GM19468 (cell line): ENCODE measurements around the gene SELENOM.
"Not testable (repeated sequence)": the region's sequence is repeated elsewhere in the genome, so short reads cannot be mapped to it uniquely, and the experiment has no call there.

Source experiments
- ATAC-seq: cut with Tn5 transposase; IDR thresholded peaks from one replicate; pipeline ENCODE4 v1.9.1; 2021; ENCODE audit warnings: mild to moderate bottlenecking, moderate library complexity, moderate number of reproducible peaks; ENCODE audit not compliant: unreplicated experiment; ENCODE audit errors: extremely low read depth

The SELENOM gene

DNA sequence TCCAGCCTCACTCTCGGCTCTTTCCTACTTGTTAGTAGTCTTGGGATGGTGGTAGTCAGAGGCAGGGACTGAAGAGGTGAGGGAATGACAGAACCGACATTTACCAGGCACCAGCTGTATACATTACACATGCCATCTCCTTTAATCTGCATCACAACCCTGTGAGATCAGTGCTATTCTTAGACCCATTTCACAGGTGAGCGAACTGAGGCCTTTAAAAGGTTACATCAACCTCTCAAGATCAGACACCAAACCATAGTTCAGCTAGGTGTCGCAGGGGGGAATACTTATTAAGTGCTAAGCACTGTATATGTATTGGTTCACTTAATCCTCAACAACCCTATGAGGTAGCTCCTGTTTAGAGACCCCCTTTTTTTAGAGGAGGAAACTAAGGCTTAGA lies 27.3 kb upstream of the SELENOM start:
- ATAC-seq: no peak

DNA sequence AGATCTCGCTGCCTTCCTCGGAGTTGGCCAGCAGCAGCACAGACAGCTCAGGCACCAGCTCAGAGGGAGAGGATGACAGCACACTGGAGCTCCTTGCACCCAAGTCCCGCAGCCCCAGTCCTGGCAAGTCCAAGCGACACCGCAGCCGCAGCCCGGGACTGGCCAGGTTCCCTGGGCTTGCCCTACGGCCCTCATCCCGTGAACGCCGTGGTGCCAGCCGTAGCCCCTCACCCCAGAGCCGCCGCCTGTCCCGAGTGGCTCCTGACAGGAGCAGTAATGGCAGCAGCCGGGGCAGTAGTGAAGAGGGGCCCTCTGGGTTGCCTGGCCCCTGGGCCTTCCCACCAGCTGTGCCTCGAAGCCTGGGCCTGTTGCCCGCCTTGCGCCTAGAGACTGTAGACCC lies 26.5 kb upstream of the SELENOM start:
- no peak for ATAC-seq

GRCh38 chr22:31130873-31131272 lies 23.5 kb upstream of the SELENOM start:
- ATAC-seq: no peak

- no peak for ATAC-seq
Observed at GRCh38 chr22:31128156-31128555, 20.8 kb upstream of the SELENOM start.

DNA sequence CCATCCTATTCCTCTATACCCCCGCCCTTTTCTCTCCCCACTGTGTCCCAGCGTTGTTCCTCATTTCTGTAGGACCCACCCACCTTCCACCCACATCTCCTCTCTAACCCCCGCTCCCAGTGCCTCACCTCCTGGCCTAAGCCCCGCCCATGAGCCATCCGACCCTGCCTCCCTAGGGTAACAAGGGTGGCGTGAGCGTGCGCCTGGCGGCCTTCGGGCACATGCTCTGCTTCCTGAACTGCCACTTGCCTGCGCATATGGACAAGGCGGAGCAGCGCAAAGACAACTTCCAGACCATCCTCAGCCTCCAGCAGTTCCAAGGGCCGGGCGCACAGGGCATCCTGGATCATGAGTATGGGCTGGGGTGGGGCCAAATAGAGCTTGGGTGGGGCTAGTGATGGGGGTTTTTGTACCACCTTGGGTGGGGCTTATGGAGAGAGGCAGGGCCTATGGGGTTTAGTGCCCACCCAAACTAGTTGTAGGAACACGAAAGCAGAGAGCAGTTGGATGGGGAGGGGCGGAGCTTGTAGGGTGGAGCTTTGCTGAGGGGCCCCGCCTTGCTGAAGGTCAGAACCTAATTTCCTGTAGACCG lies 19.9 kb upstream of the SELENOM start:
- ATAC-seq: no peak

DNA sequence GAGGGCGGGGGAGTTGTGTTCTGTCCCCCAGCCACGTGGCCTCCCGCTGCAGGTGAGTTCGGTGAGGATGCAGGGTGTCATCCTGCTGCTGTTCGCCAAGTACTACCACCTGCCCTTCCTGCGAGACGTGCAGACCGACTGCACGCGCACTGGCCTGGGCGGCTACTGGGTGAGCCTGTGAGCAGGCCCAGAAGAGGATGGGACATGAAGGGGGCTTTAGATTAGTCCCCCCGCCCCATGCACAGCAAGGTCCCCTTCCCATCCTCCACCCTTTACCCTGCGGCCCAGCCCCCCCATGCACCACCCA lies 19.5 kb upstream of the SELENOM start:
- no peak for ATAC-seq

GRCh38 chr22:31126128-31126868 lies 18.9 kb upstream of the SELENOM start:
- ATAC-seq: no peak

GRCh38 chr22:31125521-31126117 lies 18.3 kb upstream of the SELENOM start:
- ATAC-seq: no peak

- no peak for ATAC-seq
Observed at GRCh38 chr22:31124811-31125465, 17.6 kb upstream of the SELENOM start.

DNA sequence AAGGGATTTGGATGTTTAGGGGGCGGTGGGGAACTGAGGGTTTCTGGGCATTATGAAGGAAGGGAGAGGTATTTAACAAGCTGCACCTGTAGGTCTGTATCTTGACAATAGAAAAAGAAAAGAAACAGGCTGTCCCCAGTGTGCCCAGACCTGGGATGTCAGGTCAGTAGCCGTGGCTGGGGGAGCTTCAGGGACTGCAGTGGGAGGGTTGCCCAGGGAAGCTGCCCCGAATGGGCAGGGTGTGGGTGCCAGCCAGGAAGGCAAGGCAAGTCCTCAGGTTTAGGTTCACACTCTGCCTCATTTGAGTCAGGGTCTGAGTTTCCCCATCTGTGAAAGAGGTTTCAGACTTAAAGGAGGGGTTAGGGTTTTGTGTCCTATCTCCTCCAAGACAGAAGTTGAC lies 16.9 kb upstream of the SELENOM start:
- no peak for ATAC-seq

- ATAC-seq: no peak
Observed at GRCh38 chr22:31123292-31123602, 15.9 kb upstream of the SELENOM start.

GRCh38 chr22:31122532-31123291 lies 15.3 kb upstream of the SELENOM start, which contains the start of gene INPP5J:
TSS of gene INPP5J (plus strand) at chr22:31122966. CDS start at chr22:31123015, 49 bp downstream.
- ATAC-seq: no peak

DNA sequence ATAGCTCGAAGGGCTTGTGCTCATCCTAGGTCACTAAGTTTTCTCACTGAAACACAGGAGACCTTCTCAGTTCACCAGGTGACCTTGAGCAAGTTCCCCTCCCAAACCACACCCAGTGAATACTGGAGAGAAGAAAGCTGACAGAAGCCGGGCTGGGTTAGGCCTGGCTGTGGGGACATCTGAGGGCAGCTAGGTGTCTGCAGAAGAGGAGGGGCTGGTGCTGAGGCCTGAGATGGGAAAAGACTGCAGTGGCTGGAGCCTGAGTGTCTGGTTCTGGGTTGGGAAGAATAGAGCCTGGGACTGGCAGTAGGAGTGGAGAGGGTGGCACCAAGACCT lies 14.8 kb upstream of the SELENOM start:
- ATAC-seq: no peak

- no peak for ATAC-seq
Observed at GRCh38 chr22:31121403-31121802, 14.0 kb upstream of the SELENOM start.

DNA sequence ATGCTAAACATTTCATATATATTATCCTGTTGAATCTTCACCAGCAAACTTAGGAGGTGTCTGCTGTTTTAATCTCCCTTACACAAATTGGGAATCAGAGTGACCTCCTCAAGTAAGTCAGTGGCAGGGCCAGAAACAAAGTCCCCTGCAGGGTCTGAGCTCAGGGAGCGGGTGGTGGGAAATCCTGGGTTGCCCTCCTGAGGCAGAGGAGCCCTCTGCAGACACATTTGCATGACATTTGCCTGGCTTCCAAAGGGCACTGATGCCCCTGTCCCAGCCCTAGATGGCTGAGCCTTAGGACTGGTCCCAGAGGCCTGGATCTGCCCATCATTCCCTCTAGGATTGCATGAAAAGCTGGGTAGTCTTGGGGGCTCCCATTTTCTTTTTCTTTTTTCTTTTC lies 13.3 kb upstream of the SELENOM start:
- ATAC-seq: no peak

DNA sequence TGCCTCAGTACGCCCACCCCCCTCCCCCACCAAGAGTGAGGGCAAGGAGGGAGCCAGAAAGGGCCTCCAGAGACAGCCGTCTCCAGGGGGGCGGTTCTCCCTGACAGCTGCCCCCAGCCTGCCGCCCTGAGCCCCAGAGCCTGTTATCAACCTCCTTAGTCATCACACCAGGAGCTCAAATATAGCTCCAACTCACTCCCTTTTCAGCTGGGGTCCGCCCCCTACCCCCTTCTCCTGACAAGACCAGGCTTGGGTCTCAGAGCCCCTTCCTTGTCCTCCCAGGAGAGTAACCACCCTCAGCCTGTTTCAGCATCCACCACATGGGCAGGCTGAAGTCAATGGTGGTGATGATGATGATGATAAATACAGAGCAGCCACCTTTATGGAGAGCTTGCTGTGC lies 12.9 kb upstream of the SELENOM start:
- ATAC-seq: no peak

DNA sequence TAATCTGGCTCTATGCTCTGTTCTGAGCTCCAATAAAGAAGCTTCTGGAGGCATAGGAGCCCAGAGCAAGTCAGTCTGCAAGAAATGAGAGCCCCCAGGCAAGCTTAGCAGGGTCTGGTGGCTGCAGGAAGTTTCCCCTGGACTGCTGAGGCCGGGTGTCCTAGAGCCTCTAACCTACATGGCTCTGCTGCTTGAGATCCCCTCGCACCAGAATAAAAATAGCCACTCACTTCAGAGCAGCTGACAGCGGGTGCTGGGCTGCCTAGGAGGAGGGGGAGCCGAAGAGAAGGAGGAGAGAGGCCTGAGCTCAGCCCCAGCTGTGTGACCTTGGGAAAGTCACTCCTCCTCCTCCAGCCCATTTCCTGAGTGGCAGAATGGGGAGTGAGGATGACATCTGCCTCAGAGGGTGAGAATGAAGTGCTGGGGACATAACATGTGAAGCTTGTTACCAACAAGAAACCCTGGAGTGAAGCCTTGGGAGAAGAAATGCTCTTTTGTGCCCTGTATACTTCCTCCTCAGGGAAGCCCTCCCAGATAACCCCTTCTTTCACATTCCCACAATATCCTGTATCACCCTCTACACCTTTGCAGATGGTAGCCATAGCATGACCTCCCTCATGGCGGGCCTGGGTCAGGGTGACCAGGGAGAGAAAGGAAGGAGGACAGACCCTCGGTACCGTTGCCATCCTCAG lies 11.8 kb upstream of the SELENOM start:
- ATAC-seq: no peak

DNA sequence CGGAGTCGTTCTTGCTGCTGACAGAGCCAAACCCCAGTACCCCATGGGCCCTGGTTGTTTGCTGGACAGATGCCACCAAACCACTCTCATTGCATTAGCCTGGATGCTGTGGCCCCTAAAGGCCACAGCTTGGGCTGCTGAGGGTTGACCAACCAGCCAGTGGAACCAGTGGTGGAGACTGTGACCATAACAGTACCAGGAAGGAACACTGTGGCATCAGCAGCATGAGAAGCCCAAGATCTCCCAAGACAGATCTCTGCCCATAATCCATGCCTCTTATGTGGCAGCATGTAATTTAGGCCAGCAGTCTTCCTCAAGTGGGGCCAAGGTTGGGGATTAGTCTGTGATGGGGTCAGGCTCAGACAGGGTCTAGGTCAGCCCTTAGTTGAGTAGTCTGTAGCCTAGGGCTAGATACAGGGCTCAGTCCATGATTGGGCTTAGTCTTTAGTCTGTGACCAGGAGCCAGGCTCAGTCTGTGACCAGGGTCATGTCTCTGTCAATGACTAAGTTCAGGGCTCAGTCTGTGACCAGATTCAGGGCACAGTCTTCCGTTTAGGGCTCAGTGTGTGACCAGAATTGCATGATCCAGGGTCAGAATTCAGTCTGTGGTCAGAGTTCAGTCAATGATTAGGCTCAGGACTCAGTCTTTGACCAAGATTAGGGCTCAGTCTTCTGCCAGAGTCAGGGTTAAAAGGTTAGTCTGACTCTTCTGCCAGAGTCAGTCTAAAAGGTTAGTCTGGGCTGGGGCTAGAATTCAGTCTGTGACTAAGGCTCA lies 10.9 kb upstream of the SELENOM start:
- ATAC-seq: no peak

DNA sequence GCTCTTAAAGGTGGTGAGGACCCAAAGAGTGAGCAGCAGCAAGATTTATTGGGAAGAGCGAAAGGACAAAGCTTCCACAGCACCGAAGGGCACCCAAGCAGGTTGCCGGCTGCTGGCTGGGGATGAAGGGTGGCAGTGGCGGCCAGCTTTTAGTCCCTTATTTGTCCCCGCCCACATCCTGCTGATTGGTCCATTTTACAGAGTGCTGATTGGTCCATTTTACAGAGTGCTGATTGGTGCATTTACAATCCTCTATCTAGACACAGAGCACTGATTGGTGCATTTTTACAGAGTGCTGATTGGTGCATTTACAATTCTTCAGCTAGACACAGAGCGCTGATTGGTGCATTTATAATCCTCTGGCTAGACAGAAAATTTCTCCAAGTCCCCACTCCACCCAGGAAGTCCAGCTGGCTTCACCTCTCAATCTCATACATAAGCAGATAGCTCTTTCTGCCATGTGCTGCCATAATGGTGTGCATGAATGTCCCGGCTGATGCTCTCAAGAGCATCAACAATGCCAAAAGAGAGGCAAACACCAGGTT lies 5.3 kb upstream of the SELENOM start:
- not testable (repeated sequence) for ATAC-seq
